ENCODE measurements around the gene SLC38A10.
"Not testable (repeated sequence)": the region's sequence is repeated elsewhere in the genome, so short reads cannot be mapped to it uniquely, and the experiment has no call there.

Gene SLC38A10

GRCh38 chr17:81313776-81314397, 18.8 kb upstream of the SLC38A10 start:
- Mint-ChIP-seq H3K36me3 (ENCODE audit: insufficient read depth) (peaks cover 2% of the 10 kb centered on the region), H3K27ac (ENCODE audit: low read depth) (peak overlapping the region; percentile 73), H3K4me3 (no peak overlapping the region), H3K27me3 (peaks cover 19% of the 10 kb centered on the region), H3K4me1 (no peaks in the 10 kb centered on the region), H3K9me3 (no peaks in the 10 kb centered on the region)
- no peak for ATAC-seq (replicated peaks; ENCODE audit: extremely low read depth, poor library complexity, severe bottlenecking)
- DNase-seq (ENCODE audit: low spot score in 2 of 2), result no peak

DNA sequence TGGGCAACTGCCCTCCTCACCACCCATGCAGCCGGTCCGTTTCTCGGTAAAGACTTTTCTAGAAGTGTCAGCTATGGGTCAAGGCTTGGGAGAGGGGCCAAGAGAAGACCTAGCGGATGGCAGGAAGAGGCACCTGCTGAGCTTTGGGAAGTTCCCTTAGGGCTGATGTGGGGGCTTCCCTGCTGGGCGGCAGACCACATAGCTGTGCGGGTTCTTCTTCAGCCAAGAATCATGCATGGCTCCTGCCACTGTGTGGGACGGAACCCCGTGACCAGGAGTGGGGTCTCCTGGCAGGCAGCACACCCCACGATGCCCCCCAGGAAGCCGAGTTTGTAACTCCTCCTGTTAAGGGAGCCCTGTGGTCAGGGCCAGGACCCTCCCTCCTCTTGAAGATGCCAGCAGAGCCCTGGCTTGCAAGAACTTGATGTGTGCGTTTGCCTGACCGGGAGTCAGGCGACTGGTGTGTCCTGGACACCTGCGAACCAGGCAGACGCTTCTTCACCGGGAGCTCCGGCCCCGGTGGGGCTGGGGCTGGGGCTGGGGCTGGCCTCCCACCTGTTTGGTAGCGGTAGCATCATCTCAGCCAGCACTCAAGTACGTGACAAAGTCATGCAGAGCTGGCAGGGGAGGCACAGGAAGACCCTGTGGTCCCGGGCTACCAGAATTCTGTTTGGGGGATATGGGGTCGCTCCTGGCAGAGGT, 17.7 kb upstream of the SLC38A10 start:
- peaks cover 2% of the 10 kb centered on the region for H3K36me3 Mint-ChIP-seq (ENCODE audit: insufficient read depth)
- peaks cover 21% of the 10 kb centered on the region for H3K27me3 Mint-ChIP-seq
- peak overlapping the region; percentile 73 for H3K27ac Mint-ChIP-seq (ENCODE audit: low read depth)
- no peaks in the 10 kb centered on the region for H3K9me3 Mint-ChIP-seq
- no peaks in the 10 kb centered on the region for H3K4me1 Mint-ChIP-seq
- no peak for DNase-seq (ENCODE audit: low spot score in 2 of 2)
- ATAC-seq (replicated peaks; ENCODE audit: extremely low read depth, poor library complexity, severe bottlenecking), result no peak
- no peak overlapping the region for H3K4me3 Mint-ChIP-seq

DNA sequence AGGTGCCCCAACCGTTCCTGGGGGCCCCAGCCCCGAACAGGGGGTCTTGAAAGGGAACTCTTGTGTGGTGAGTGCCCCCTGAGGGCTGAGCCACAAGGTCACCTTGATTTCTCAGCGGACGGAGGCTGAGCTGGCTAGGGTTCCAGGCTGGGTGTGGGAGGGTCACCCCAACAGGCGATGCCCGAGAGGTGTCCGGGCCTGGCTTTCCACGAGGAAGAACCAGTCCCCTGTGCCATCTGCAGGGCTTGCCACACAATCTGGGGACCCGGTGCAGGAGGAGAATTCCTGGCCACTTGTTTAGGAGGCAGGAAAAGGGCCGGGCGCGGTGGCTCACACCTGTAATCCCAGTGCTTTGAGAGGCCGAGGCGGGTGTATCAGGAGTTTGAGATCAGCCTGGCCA, 16.8 kb upstream of the SLC38A10 start:
- Mint-ChIP-seq H3K4me3 (no peak overlapping the region), H3K27ac (ENCODE audit: low read depth) (no peak overlapping the region), H3K9me3 (no peaks in the 10 kb centered on the region), H3K27me3 (peaks cover 21% of the 10 kb centered on the region), H3K4me1 (no peaks in the 10 kb centered on the region), H3K36me3 (ENCODE audit: insufficient read depth) (peaks cover 2% of the 10 kb centered on the region)
- ATAC-seq (replicated peaks; ENCODE audit: extremely low read depth, poor library complexity, severe bottlenecking) (no peak), DNase-seq (ENCODE audit: low spot score in 2 of 2) (no peak)

GRCh38 chr17:81310949-81311550, 15.9 kb upstream of the SLC38A10 start:
- Mint-ChIP-seq H3K9me3 (no peaks in the 10 kb centered on the region), H3K36me3 (ENCODE audit: insufficient read depth) (peaks cover 2% of the 10 kb centered on the region), H3K4me1 (no peaks in the 10 kb centered on the region), H3K27ac (ENCODE audit: low read depth) (no peak overlapping the region), H3K4me3 (no peak overlapping the region), H3K27me3 (peaks cover 21% of the 10 kb centered on the region)
- DNase-seq (ENCODE audit: low spot score in 2 of 2) (no peak), ATAC-seq (replicated peaks; ENCODE audit: extremely low read depth, poor library complexity, severe bottlenecking) (no peak)

GRCh38 chr17:81309859-81310839, 15.0 kb upstream of the SLC38A10 start:
- peak overlapping the region; percentile 22 for H3K27ac Mint-ChIP-seq (ENCODE audit: low read depth)
- ATAC-seq (replicated peaks; ENCODE audit: extremely low read depth, poor library complexity, severe bottlenecking), result no peak
- no peak for DNase-seq (ENCODE audit: low spot score in 2 of 2)
- H3K36me3 Mint-ChIP-seq (ENCODE audit: insufficient read depth), result peaks cover 2% of the 10 kb centered on the region
- no peak overlapping the region for H3K4me3 Mint-ChIP-seq
- peaks cover 21% of the 10 kb centered on the region for H3K27me3 Mint-ChIP-seq
- H3K4me1 Mint-ChIP-seq, result no peaks in the 10 kb centered on the region
- no peaks in the 10 kb centered on the region for H3K9me3 Mint-ChIP-seq

- Mint-ChIP-seq H3K36me3 (ENCODE audit: insufficient read depth) (peaks cover 2% of the 10 kb centered on the region), H3K27me3 (peaks cover 21% of the 10 kb centered on the region), H3K4me1 (no peaks in the 10 kb centered on the region), H3K4me3 (no peak overlapping the region), H3K27ac (ENCODE audit: low read depth) (no peak overlapping the region), H3K9me3 (no peaks in the 10 kb centered on the region)
- DNase-seq (ENCODE audit: low spot score in 2 of 2) (no peak), ATAC-seq (replicated peaks; ENCODE audit: extremely low read depth, poor library complexity, severe bottlenecking) (peak; percentile 40)
Measured at GRCh38 chr17:81309140-81309858, 14.2 kb upstream of the SLC38A10 start.

DNA sequence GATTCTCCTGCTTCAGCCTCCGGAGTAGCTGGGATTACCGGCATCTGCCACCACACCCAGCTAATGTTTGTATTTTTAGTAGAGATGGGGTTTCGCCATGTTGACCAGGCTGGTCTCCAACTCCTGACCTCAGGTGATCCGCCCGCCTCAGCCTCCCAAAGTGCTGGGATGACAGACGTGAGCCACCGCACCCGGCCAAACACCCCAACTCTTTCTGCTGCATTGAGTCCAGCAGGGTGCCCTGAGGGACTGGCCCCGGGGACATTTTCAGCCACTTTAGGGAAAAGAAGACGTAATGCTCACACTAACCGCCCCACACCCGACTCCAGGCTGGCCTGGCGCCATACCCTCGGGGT, 13.7 kb upstream of the SLC38A10 start:
- H3K36me3 Mint-ChIP-seq (ENCODE audit: insufficient read depth); ATAC-seq (replicated peaks; ENCODE audit: extremely low read depth, poor library complexity, severe bottlenecking); H3K9me3 Mint-ChIP-seq; H3K4me1 Mint-ChIP-seq; H3K27ac Mint-ChIP-seq (ENCODE audit: low read depth); H3K4me3 Mint-ChIP-seq; DNase-seq (ENCODE audit: low spot score in 2 of 2): not testable (repeated sequence)
- H3K27me3 Mint-ChIP-seq, result peaks cover 21% of the 10 kb centered on the region

DNA sequence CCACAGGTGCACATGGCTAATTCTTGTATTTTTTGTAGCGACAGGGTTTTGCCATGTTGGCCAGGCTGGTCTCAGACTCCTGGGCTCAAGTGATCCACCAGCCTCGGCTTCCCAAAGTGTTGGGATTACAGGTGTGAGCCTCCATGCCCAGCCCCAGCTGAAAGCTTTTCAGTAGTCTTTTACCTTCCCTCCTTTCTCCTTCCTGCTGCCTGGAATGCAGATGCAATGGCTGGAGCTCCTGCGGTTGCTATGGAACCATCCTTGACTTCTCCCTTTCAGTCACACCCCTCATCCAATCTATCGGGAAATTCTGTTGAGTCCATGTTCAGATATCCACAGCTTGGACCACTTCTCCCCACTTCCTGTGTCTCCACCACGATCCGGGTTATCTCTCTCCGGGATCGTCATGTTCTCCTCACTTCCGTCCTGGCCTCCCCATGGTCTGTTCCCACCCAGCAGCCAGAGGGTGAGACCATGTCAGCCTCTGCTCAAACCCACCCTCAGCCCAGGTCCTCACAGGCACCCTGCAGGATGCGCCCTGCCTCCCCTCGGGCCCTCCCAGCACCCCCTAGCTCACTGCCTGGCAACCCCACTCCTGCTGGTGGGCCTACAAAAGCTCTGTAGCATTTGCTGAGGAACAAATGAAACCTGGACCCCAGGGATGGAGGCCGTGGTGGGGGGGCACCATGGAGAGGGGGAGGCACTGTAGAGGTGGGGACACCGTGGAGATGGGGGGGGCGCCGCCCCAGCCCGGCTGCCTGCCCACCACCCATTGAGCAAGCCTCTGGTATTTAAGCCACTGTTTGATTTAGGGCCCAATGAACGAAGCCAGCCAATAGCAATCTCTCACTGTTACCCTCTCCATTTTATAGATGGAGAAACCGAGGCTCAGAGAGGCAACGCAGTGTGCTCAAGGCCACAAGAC, 12.8 kb upstream of the SLC38A10 start:
- Mint-ChIP-seq H3K27me3 (peaks cover 21% of the 10 kb centered on the region), H3K4me1 (no peaks in the 10 kb centered on the region), H3K9me3 (no peaks in the 10 kb centered on the region), H3K36me3 (ENCODE audit: insufficient read depth) (no peaks in the 10 kb centered on the region), H3K27ac (ENCODE audit: low read depth) (no peak overlapping the region), H3K4me3 (no peak overlapping the region)
- ATAC-seq (replicated peaks; ENCODE audit: extremely low read depth, poor library complexity, severe bottlenecking) (no peak), DNase-seq (ENCODE audit: low spot score in 2 of 2) (no peak)

DNA sequence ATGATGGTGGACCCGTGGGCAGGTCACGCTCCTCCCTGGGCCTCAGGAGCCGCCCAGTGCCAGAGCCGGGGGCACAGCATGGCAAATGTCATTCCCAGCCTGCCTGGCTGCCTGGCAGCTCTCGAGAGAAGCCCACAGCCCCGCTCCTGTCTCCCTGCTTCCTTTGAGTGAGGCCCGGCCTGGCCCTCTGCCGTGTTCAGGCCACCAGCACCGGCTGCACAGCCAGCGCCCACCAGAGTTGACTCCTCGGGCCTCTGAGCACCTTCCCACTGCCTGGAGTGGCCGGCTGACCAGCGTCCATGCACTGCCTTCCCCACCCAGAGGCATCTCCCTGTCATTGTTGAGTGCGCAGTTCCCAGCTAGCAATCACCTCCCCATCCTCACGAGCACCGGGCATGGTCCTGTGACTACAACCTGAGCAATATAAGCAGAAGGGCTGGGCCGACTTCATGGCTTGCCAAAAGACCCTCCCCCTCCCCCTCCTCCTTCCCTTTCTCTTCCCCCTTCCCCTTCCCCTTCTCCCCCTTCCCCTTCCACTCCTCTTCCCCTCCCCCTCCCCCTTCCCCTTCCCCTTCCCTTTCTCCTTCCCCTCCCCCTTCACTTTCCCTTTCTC, 11.9 kb upstream of the SLC38A10 start:
- H3K27ac Mint-ChIP-seq (ENCODE audit: low read depth), result no peak overlapping the region
- H3K27me3 Mint-ChIP-seq, result peaks cover 21% of the 10 kb centered on the region
- no peaks in the 10 kb centered on the region for H3K9me3 Mint-ChIP-seq
- DNase-seq (ENCODE audit: low spot score in 2 of 2), result no peak
- no peak for ATAC-seq (replicated peaks; ENCODE audit: extremely low read depth, poor library complexity, severe bottlenecking)
- no peaks in the 10 kb centered on the region for H3K36me3 Mint-ChIP-seq (ENCODE audit: insufficient read depth)
- no peak overlapping the region for H3K4me3 Mint-ChIP-seq
- no peaks in the 10 kb centered on the region for H3K4me1 Mint-ChIP-seq

GRCh38 chr17:81306491-81306890, 11.4 kb upstream of the SLC38A10 start:
- no peaks in the 10 kb centered on the region for H3K4me1 Mint-ChIP-seq
- DNase-seq (ENCODE audit: low spot score in 2 of 2), result no peak
- no peak overlapping the region for H3K4me3 Mint-ChIP-seq
- no peaks in the 10 kb centered on the region for H3K9me3 Mint-ChIP-seq
- peaks cover 21% of the 10 kb centered on the region for H3K27me3 Mint-ChIP-seq
- H3K36me3 Mint-ChIP-seq (ENCODE audit: insufficient read depth), result no peaks in the 10 kb centered on the region
- H3K27ac Mint-ChIP-seq (ENCODE audit: low read depth), result no peak overlapping the region
- no peak for ATAC-seq (replicated peaks; ENCODE audit: extremely low read depth, poor library complexity, severe bottlenecking)

DNA sequence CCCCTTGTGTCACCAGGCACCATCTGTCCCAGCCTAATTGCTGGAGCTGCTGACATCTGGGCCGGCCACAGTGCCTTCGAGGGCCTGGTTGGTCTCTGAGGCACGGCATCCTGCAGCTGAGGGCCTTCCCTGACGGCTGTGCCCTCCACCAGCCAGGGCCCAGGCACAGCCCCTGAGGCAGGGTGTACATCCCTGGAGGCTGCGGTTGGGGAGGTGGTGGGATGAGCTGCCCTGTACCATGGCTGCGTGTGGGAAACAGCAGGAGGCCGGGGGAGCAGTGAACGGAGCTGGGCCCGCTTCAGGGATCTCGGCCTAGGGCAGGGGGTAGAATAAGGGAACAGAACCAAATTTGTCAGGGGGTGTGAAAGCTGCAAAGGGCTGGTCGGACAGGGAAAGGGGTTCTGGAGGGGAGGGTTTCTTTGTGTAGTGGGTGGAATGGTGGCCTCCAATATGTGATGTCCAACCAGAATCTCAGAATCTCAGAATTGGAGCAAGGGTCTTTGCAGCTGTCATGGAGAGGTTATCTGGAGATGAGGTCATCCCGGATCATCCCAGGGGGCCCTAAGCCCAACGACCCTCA, 10.0 kb upstream of the SLC38A10 start:
- H3K27ac Mint-ChIP-seq (ENCODE audit: low read depth), result no peak overlapping the region
- DNase-seq (ENCODE audit: low spot score in 2 of 2), result no peak
- H3K36me3 Mint-ChIP-seq (ENCODE audit: insufficient read depth), result no peaks in the 10 kb centered on the region
- no peaks in the 10 kb centered on the region for H3K9me3 Mint-ChIP-seq
- no peak for ATAC-seq (replicated peaks; ENCODE audit: extremely low read depth, poor library complexity, severe bottlenecking)
- no peak overlapping the region for H3K4me3 Mint-ChIP-seq
- peaks cover 12% of the 10 kb centered on the region for H3K27me3 Mint-ChIP-seq
- H3K4me1 Mint-ChIP-seq, result no peaks in the 10 kb centered on the region
